Astrocyte (in vitro differentiated cells and primary cell): ENCODE data around the gene AVPR1B. TPM values are rescaled to one million over a fixed set of nuclear protein-coding genes. Genes with fewer than 3 reads are reported as not detected.

ENCODE experiments used
- DNase-seq: peaks from one replicate; pipeline ENCODE4 v3.0.0-alpha.2; 2010; ENCODE audit warnings: low read depth
- FAIRE-seq: peaks from 2 replicates; lab custom pipeline; 2011; peaks lifted over from hg19 to GRCh38; lab: Jason Lieb, UNC
- H2AFZ ChIP-seq: 2 replicates; pipeline ENCODE4 v1.6.0; 2012; ENCODE audit warnings: low read depth, low read length, inconsistent platforms
- H3K27ac ChIP-seq: 2 replicates; pipeline ENCODE4 v1.5.1; 2011; ENCODE audit warnings: low read depth, low read length, inconsistent platforms
- H3K27me3 ChIP-seq: 2 replicates; pipeline ENCODE4 v1.6.0; 2011; ENCODE audit warnings: low read length, inconsistent platforms; ENCODE audit not compliant: insufficient read depth
- H3K36me3 ChIP-seq: 2 replicates; pipeline ENCODE4 v1.5.1; 2011; ENCODE audit warnings: low read length, inconsistent platforms; ENCODE audit not compliant: insufficient read depth
- H3K4me1 ChIP-seq: 2 replicates; pipeline ENCODE4 v1.5.1; 2011; ENCODE audit warnings: low read length, inconsistent platforms; ENCODE audit not compliant: insufficient read depth
- H3K4me2 ChIP-seq: 2 replicates; pipeline ENCODE4 v1.6.0; 2012; ENCODE audit warnings: low read length, inconsistent platforms
- H3K4me3 ChIP-seq: 2 replicates; pipeline ENCODE4 v1.5.1; 2011; ENCODE audit warnings: low read depth, mild to moderate bottlenecking, low read length, inconsistent platforms; ENCODE audit not compliant: insufficient read depth
- H3K79me2 ChIP-seq: 2 replicates; pipeline ENCODE4 v1.6.0; 2012; ENCODE audit warnings: mild to moderate bottlenecking, low read length, inconsistent platforms; ENCODE audit not compliant: insufficient read depth
- H3K9ac ChIP-seq: 2 replicates; pipeline ENCODE4 v1.6.0; 2012; ENCODE audit warnings: mild to moderate bottlenecking, low read length, inconsistent platforms
- H3K9me3 ChIP-seq: 2 replicates; pipeline ENCODE4 v1.5.1; 2012; ENCODE audit warnings: low read depth, mild to moderate bottlenecking, low read length, inconsistent platforms; ENCODE audit not compliant: insufficient read depth
- H4K20me1 ChIP-seq: 2 replicates; pipeline ENCODE4 v1.6.0; 2012; ENCODE audit warnings: low read length, inconsistent platforms; ENCODE audit not compliant: insufficient read depth
- H3K27ac Mint-ChIP-seq: one replicate; pipeline ENCODE4 v1.8.0; 2021; ENCODE audit warnings: mild to moderate bottlenecking, mixed read lengths; ENCODE audit not compliant: unreplicated experiment
- H3K27me3 Mint-ChIP-seq: one replicate; pipeline ENCODE4 v1.8.0; 2021; ENCODE audit warnings: low read depth, mixed read lengths; ENCODE audit not compliant: unreplicated experiment
- H3K36me3 Mint-ChIP-seq: one replicate; pipeline ENCODE4 v1.8.0; 2021; ENCODE audit warnings: low read depth, mixed read lengths; ENCODE audit not compliant: unreplicated experiment
- H3K4me1 Mint-ChIP-seq: one replicate; pipeline ENCODE4 v1.8.0; 2021; ENCODE audit warnings: low read depth, mixed read lengths; ENCODE audit not compliant: unreplicated experiment
- H3K4me3 Mint-ChIP-seq: one replicate; pipeline ENCODE4 v1.8.0; 2021; ENCODE audit warnings: mild to moderate bottlenecking, moderate library complexity, mixed read lengths; ENCODE audit not compliant: unreplicated experiment
- H3K9me3 Mint-ChIP-seq: one replicate; pipeline ENCODE4 v1.8.0; 2021; ENCODE audit warnings: mild to moderate bottlenecking, mixed read lengths; ENCODE audit not compliant: unreplicated experiment
- EZH2 ChIP-seq: IDR thresholded peaks from 2 replicates; pipeline ENCODE4 v1.6.1; 2012; ENCODE audit warnings: mild to moderate bottlenecking, low read length, inconsistent platforms; ENCODE audit not compliant: insufficient read depth
- total RNA-seq: library from RNA; stranded (reverse); gene quantifications from 2 replicates; pipeline ENCODE4 v1.2.1, GENCODE V29; 2021
- TF ChIP-seq, protein P1 (sequence below): IDR thresholded peaks from 2 replicates; pipeline ENCODE4 v1.5.1; 2011; ENCODE audit warnings: low read depth, mild to moderate bottlenecking, inconsistent platforms, low read length, moderate library complexity; ENCODE audit not compliant: insufficient read depth

AVPR1B gene
- total RNA-seq, 1 donor from 2014 or later = not detected

DNA sequence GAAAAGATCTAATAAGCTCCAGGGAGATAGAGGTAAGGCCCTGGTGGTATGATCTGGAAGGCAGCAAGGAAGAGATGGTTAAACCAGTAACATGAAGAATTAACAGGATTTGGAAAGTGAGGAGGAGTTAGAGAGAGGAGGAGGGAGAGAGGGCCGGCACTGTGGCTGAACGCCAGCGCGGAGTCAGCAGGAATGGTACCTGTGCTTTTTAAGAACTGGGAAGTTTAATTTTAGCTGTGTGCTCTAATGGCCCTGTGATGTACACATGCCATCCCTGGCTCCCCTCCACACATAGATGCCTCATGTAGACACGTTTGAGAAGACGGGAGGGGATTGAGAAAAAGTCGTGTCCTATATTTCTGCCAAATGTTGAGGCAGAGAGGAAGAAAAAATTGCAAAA, 13.8 kb upstream of the AVPR1B start:
- Histone ChIP-seq H3K4me2 (no peak overlapping the region), H3K27me3 (peaks cover 17% of the 10 kb centered on the region), H2AFZ (no peak overlapping the region), H3K4me3 (no peak overlapping the region), H4K20me1 (no peaks in the 10 kb centered on the region), H3K36me3 (no peaks in the 10 kb centered on the region), H3K79me2 (no peaks in the 10 kb centered on the region), H3K9me3 (no peaks in the 10 kb centered on the region), H3K4me1 (no peaks in the 10 kb centered on the region), H3K9ac (no peak overlapping the region), H3K27ac (no peak overlapping the region)
- Mint-ChIP-seq H3K27me3 (peaks cover 41% of the 10 kb centered on the region), H3K36me3 (no peaks in the 10 kb centered on the region), H3K27ac (no peak overlapping the region), H3K9me3 (no peaks in the 10 kb centered on the region), H3K4me1 (no peaks in the 10 kb centered on the region), H3K4me3 (no peak overlapping the region)
- FAIRE-seq (no peak), DNase-seq (no peak)
- TF ChIP-seq EZH2 = no peak
- TF ChIP-seq, protein P1, sequence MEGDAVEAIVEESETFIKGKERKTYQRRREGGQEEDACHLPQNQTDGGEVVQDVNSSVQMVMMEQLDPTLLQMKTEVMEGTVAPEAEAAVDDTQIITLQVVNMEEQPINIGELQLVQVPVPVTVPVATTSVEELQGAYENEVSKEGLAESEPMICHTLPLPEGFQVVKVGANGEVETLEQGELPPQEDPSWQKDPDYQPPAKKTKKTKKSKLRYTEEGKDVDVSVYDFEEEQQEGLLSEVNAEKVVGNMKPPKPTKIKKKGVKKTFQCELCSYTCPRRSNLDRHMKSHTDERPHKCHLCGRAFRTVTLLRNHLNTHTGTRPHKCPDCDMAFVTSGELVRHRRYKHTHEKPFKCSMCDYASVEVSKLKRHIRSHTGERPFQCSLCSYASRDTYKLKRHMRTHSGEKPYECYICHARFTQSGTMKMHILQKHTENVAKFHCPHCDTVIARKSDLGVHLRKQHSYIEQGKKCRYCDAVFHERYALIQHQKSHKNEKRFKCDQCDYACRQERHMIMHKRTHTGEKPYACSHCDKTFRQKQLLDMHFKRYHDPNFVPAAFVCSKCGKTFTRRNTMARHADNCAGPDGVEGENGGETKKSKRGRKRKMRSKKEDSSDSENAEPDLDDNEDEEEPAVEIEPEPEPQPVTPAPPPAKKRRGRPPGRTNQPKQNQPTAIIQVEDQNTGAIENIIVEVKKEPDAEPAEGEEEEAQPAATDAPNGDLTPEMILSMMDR = no peak

DNA sequence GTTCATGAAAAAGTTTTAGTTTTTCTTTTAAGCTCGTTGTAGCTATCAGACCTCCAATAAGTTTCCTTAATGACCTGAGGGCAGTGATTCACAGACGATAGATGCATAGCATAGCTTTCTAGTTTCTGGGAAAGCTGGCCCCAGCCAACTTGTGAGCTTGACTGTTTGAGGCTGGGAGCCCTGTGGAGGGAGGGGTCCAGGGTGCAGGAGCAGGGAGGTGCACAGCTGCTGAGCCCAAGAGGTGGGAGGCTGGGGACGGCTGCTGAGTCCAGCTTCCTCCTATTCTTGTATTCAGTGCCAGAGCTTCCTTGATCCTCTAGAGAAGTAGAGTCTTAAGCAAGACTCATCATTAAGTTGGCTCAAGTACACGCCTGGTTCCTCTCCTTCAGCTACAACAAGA, 11.0 kb upstream of the AVPR1B start:
- Histone ChIP-seq H4K20me1 (no peaks in the 10 kb centered on the region), H3K27me3 (peaks cover 12% of the 10 kb centered on the region), H2AFZ (no peak overlapping the region), H3K4me2 (no peak overlapping the region), H3K36me3 (no peaks in the 10 kb centered on the region), H3K4me3 (no peak overlapping the region), H3K27ac (no peak overlapping the region), H3K4me1 (no peaks in the 10 kb centered on the region), H3K79me2 (no peaks in the 10 kb centered on the region), H3K9ac (no peak overlapping the region), H3K9me3 (no peaks in the 10 kb centered on the region)
- Mint-ChIP-seq H3K36me3 (no peaks in the 10 kb centered on the region), H3K4me1 (no peaks in the 10 kb centered on the region), H3K27me3 (peaks cover 31% of the 10 kb centered on the region), H3K4me3 (no peak overlapping the region), H3K27ac (no peak overlapping the region), H3K9me3 (peaks cover 3% of the 10 kb centered on the region)
- TF ChIP-seq, protein P1 = no peak
- no peak for TF ChIP-seq EZH2
- DNase-seq (no peak), FAIRE-seq (no peak)

DNA sequence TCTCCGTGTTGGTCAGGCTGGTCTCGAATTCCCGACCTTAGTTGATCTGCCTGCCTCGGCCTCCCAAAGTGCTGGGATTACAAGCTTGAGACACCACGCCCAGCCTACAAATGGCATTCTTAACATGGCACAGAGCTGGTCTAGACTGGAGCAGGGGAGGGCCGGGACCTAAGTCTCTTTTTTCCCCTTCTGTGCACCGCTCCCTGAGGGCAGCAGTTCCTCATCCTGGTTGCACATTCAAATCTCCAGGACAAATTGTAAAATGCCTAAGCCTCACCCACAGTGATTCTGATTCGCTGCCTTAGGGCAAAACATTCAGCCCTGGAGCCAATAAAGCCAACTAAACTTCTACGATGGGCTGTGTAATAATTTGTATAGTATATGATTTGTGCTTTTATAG, 10.1 kb upstream of the AVPR1B start:
- H3K36me3 Mint-ChIP-seq = no peaks in the 10 kb centered on the region
- no peak overlapping the region for H3K4me3 Mint-ChIP-seq
- no peak for TF ChIP-seq EZH2
- TF ChIP-seq, protein P1 = no peak
- no peak for DNase-seq
- no peak overlapping the region for H3K27ac ChIP-seq
- no peak overlapping the region for H2AFZ ChIP-seq
- peaks cover 12% of the 10 kb centered on the region for H3K27me3 ChIP-seq
- H3K9me3 ChIP-seq = no peaks in the 10 kb centered on the region
- H3K9me3 Mint-ChIP-seq = peaks cover 4% of the 10 kb centered on the region
- no peak overlapping the region for H3K4me2 ChIP-seq
- H3K4me3 ChIP-seq = no peak overlapping the region
- H3K27ac Mint-ChIP-seq = no peak overlapping the region
- no peaks in the 10 kb centered on the region for H3K4me1 ChIP-seq
- peaks cover 31% of the 10 kb centered on the region for H3K27me3 Mint-ChIP-seq
- no peaks in the 10 kb centered on the region for H3K79me2 ChIP-seq
- H4K20me1 ChIP-seq = no peaks in the 10 kb centered on the region
- no peak overlapping the region for H3K9ac ChIP-seq
- no peak for FAIRE-seq
- no peaks in the 10 kb centered on the region for H3K4me1 Mint-ChIP-seq
- no peaks in the 10 kb centered on the region for H3K36me3 ChIP-seq
